ENCODE measurements around the gene STOM. TPM values are rescaled to one million over a fixed set of nuclear protein-coding genes. Genes with fewer than 3 reads are reported as not detected.

STOM gene, protein sequence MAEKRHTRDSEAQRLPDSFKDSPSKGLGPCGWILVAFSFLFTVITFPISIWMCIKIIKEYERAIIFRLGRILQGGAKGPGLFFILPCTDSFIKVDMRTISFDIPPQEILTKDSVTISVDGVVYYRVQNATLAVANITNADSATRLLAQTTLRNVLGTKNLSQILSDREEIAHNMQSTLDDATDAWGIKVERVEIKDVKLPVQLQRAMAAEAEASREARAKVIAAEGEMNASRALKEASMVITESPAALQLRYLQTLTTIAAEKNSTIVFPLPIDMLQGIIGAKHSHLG
- 170 to 261 TPM (median 191 TPM) in 5 replicates for total RNA-seq (2022; extraction: Qiagen RNA extraction; ENCODE audit: low read depth)

DNA sequence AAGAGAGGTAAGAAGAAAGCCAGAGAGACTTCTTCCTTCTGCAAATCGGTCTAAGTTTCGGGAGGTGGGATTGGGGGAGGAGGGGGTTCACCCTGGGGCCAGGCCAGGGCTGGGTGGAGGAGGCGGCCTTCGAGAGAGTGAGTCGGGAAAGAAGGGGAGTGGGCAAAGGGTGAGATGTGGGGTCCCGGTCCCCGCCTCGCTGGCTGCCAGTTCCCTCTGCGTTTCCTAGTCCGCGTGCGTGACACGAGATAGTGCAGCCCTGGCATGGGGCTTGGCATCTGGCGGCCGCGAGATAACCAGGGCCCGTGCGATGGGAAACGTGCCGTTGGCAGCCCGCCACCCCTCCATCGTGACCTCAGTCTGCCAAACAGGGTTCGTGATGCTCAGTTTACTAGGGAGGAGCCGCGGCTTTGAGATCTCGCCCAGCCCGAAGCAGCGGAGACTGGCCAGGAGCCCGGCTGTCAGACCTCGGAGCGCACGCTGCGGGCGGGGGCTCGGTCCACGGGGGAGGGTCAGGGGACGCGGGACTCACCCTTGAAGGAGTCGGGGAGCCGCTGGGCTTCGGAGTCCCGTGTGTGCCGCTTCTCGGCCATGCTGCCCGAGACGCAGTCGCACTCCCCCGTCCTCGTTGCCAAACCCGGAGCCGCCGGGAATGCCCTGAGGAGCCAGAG, at the start of gene STOM:
Gene STOM, minus strand, starts transcription at position 656 of the 671 bp plus-strand sequence. Its CDS starts 63 bp downstream, at position 593.

Other genes with a start within 250 kb of the STOM start
- gene RAB14, start 168.4 kb downstream of the STOM start, total RNA-seq (2022; extraction: Qiagen RNA extraction; ENCODE audit: low read depth), result 34.8 to 52.7 TPM (median 46.6 TPM) in 5 replicates
- gene GSN, start 102.1 kb downstream of the STOM start, total RNA-seq (2022; extraction: Qiagen RNA extraction; ENCODE audit: low read depth), result 42.3 to 67.0 TPM (median 58.6 TPM) in 5 replicates
- not detected in 5 replicates for gene GGTA1, start 129.6 kb upstream of the STOM start, total RNA-seq (2022; extraction: Qiagen RNA extraction; ENCODE audit: low read depth)

All from A549 treated with ZK216348 at 1 μM for 4 hours (cell line).